ENCODE data around the gene TRIO. TPM values are rescaled to one million over a fixed set of nuclear protein-coding genes. Genes with fewer than 3 reads are reported as not detected.

The TRIO gene
- total RNA-seq, 1 experiment from 2014 or later = 88.8 TPM

GRCh38 chr5:14512574-14512973 is 369.4 kb downstream of the TRIO start:
- TF ChIP-seq AFF4 (CRISPR knock-in tag; IDR thresholded peaks at IDR 0.05; ENCODE audit: borderline replicate concordance) (no peak), STAT6 (CRISPR knock-in tag; conservative IDR thresholded peaks at IDR 0.05; ENCODE audit: low read depth) (no peak), NR2C2 (CRISPR knock-in tag; IDR thresholded peaks at IDR 0.05) (no peak), PREB (CRISPR knock-in tag; IDR thresholded peaks at IDR 0.05; ENCODE audit: borderline replicate concordance) (no peak), OVOL2 (CRISPR knock-in tag; IDR thresholded peaks at IDR 0.05; ENCODE audit: borderline replicate concordance) (no peak), SMAD3 (CRISPR knock-in tag; IDR thresholded peaks at IDR 0.05; ENCODE audit: borderline replicate concordance) (no peak), FOXP1 (CRISPR knock-in tag; IDR thresholded peaks at IDR 0.05; ENCODE audit: borderline replicate concordance) (no peak), ZNF423 (CRISPR knock-in tag; IDR thresholded peaks at IDR 0.05) (no peak), ZNF263 (CRISPR knock-in tag; IDR thresholded peaks at IDR 0.05; ENCODE audit: low read depth) (no peak), ATF3 (CRISPR knock-in tag; conservative IDR thresholded peaks at IDR 0.05) (no peak), ATF1 (CRISPR knock-in tag; IDR thresholded peaks at IDR 0.05) (no peak), ERG (CRISPR knock-in tag; IDR thresholded peaks at IDR 0.05) (no peak), ARID4B (CRISPR knock-in tag; IDR thresholded peaks at IDR 0.05; ENCODE audit: borderline replicate concordance) (no peak), ZNF512 (CRISPR knock-in tag; IDR thresholded peaks at IDR 0.05; ENCODE audit: borderline replicate concordance) (no peak)
- CTCF ChIA-PET = interaction anchor here (0.6 to 1.6 kb wide), 2 partner anchors 8 to 136 kb away, joined by 4 to 5 read pairs; no protein-coding TSS in a partner anchor
- H3K4me3 Mint-ChIP-seq = no peak overlapping the region
- H3K36me3 Mint-ChIP-seq = peaks cover 6% of the 10 kb centered on the region
- H3K9me3 Mint-ChIP-seq = peaks cover 6% of the 10 kb centered on the region
- peaks cover 6% of the 10 kb centered on the region; the same call in 1 of the 2 replicates for H3K4me1 Mint-ChIP-seq
- ATAC-seq (no peak), DNase-seq (ENCODE audit: low spot score) (no peak)
- H3K27ac Mint-ChIP-seq = no peak overlapping the region
- POLR2A ChIA-PET = no interaction called here
- no peaks in the 10 kb centered on the region for H3K27me3 Mint-ChIP-seq (ENCODE audit: low read depth)
